Activated CD4-positive, alpha-beta T cell treated with anti-CD3 and anti-CD28 coated beads, Interleukin-2, amount 50 U/mL, for 1 hour (primary cell): ENCODE data around the gene LBP.
"Not testable (repeated sequence)": the region's sequence is repeated elsewhere in the genome, so short reads cannot be mapped to it uniquely, and the experiment has no call there.

ENCODE experiments used
- DNase-seq: peaks from one replicate; pipeline ENCODE4 v3.0.0-alpha.2; 2020

Gene LBP, protein sequence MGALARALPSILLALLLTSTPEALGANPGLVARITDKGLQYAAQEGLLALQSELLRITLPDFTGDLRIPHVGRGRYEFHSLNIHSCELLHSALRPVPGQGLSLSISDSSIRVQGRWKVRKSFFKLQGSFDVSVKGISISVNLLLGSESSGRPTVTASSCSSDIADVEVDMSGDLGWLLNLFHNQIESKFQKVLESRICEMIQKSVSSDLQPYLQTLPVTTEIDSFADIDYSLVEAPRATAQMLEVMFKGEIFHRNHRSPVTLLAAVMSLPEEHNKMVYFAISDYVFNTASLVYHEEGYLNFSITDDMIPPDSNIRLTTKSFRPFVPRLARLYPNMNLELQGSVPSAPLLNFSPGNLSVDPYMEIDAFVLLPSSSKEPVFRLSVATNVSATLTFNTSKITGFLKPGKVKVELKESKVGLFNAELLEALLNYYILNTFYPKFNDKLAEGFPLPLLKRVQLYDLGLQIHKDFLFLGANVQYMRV

GRCh38 chr20:38346247-38346651, at the start of gene LBP:
Gene LBP (plus strand): TSS chr20:38346482. CDS start chr20:38346517, 35 bp downstream.
- no peak for DNase-seq

- DNase-seq = no peak
Observed at GRCh38 chr20:38297916-38298674, 48.2 kb upstream of the LBP start.

GRCh38 chr20:38298768-38299288, 47.5 kb upstream of the LBP start:
- no peak for DNase-seq

- DNase-seq = no peak
Observed at GRCh38 chr20:38299963-38300362, 46.3 kb upstream of the LBP start.

DNA sequence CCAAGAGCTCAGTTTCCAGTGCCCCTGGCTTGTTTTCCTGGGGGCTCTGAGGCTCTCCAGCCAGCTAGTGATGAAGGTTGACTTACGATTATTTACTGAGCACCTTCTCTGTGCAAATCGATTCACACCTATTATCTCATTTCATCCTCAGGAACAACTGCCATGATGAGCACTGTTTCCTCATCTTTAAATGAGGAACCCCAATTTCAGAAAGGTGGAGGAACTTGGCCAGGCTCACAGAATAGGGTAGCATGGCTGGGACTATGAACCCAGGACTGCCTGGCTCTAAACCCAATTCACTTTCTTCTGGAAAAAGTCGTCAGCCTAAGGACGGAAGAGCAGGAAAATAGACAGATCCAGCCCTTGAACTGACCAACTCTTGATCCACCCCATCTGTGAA, 45.8 kb upstream of the LBP start:
- no peak for DNase-seq

- no peak for DNase-seq
Observed at GRCh38 chr20:38301309-38301708, 45.0 kb upstream of the LBP start.

DNA sequence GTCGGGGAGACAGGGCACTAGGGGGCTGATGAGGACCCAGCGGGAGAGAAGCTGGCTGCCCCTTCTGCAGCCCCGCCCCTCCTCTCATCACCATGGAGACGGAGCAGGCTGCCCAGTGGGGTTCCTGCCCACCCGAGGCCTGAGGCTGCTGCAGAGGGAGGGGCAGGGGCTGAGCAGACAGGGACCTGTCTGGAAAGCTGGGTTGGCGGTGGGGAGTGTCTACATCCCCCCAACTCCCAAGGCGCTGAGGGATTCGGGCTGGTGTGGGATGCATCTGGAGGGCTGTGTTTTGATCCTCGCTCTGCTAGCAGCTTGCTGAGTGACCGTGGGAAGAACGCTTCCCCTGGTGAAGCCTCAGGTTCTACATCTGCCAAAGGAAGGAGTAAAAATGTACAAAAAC, 43.5 kb upstream of the LBP start:
- no peak for DNase-seq

- DNase-seq = no peak
Observed at GRCh38 chr20:38303908-38304379, 42.3 kb upstream of the LBP start, which contains the start of gene BPI. Gene BPI (plus strand): TSS chr20:38304156. CDS start chr20:38304224, 68 bp downstream.

GRCh38 chr20:38304845-38305447, 41.3 kb upstream of the LBP start:
- no peak for DNase-seq

GRCh38 chr20:38305541-38305940, 40.7 kb upstream of the LBP start:
- DNase-seq = no peak

GRCh38 chr20:38306379-38306778, 39.9 kb upstream of the LBP start:
- DNase-seq = no peak

DNA sequence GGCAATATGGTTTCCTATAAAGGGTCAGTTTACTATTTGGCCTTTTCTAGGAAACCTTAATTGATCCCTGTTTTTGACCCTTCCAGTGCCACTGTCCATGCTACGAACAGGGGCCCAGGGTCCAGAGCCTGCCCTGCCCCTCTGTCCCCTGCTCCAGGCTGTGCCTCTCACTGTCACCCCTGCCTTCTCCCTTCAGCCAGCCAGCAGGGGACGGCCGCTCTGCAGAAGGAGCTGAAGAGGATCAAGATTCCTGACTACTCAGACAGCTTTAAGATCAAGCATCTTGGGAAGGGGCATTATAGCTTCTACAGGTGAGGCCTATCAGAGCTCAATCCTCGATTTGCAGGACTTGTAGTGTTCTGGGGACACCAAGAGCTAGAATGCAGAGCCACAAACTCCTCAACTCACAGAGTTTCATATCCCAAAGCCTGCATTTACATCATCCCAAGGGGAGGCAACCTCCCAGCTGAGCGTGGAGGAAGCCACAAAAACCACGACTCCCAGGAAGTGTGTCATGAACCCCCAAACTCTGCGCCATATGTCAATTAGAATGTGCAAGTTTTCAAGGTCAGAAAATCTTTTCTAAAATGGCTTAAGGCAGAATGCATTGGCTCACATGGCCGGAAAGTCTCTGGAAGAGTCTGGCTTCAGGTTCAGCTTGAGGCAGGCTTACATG, 38.8 kb upstream of the LBP start:
- no peak for DNase-seq

DNA sequence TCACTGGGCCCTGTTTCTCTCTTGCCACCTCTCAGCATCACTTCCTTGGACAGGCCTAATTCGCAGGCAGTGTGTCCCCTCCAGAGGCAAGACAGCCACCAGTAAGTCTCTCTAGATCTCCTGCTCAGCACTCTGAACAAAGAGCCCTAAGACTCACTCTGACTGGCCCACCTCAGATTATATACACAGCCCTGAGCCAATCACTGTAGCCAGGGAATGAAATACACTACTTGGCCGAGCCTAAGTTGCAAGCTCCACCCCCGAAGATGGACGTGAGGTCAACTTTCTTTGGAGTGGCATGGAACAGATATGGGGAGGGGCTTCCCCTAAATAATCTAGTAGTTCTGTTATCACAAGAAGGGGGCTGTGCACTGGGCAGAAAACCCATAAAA, 38.2 kb upstream of the LBP start:
- no peak for DNase-seq

GRCh38 chr20:38308447-38308846, 37.8 kb upstream of the LBP start:
- DNase-seq = no peak

GRCh38 chr20:38311091-38311490, 35.2 kb upstream of the LBP start:
- DNase-seq = no peak

- DNase-seq = no peak
Observed at GRCh38 chr20:38311491-38311890, 34.8 kb upstream of the LBP start.

DNA sequence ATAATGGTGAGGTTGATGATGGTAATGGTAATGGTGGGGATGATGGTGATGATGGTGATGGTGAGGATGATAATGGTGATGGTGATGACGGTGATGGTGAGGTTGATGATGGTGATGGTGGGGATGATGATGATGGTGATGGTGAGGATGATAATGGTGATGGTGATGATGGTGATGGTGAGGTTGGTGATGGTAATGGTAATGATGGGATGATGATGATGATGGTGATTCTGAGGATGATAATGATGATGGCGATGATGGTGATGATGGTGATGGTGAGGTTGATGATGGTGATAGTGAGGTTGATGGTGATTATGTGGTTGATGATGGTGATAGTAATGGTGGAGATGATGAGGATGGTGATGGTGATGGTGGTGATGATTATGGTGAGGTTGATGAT, 32.6 kb upstream of the LBP start:
- DNase-seq = no peak

DNA sequence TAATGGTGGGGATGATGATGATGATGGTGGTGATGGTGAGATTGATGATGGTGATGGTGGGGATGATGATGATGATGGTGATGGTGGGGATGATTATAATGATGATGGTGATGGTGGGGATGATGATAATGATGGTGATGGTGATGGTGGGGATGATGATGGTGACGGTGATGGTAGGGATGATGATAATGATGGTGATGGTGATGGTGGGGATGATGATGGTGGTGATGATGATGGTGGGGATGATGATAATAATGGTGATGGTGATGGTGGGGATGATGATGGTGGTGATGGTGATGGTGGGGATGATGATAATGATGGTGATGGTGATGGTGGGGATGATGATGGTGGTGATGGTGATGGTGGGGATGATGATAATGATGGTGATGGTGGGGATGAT, 31.9 kb upstream of the LBP start:
- not testable (repeated sequence) for DNase-seq

DNA sequence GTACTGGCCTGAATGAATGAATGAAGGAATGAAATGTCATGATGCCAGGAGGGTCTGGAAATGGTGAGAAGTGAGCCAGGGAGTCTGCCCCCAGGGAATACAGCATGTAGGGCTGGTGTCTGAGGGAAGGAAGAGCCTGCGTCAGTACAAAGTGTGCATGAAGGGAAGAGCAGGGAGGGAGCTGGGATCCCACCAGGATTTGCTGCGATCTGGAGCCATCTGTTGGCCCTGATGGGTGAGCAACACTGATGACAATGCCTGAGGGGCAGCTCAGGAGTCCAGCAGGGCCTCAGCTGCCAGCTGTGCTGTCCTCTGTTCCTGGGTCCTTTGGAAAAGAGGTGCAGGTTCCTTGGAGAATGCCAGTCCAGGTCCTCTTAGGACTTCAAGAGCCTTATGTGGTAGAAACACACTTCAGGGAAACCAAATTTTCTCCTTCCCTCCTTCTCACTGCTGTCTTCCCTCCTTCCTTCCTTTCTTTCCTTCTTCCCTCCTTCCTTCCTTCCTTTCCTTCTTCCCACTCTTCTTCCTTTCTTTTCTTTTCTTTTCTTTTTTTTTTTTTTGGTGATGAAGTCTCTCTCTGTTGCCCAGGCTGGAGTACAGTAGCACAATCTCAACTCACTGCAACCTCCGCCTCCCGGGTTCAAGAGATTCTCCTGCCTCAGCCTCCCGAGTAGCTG, 30.9 kb upstream of the LBP start:
- no peak for DNase-seq

- DNase-seq = no peak
Observed at GRCh38 chr20:38316341-38316740, 29.9 kb upstream of the LBP start.

DNA sequence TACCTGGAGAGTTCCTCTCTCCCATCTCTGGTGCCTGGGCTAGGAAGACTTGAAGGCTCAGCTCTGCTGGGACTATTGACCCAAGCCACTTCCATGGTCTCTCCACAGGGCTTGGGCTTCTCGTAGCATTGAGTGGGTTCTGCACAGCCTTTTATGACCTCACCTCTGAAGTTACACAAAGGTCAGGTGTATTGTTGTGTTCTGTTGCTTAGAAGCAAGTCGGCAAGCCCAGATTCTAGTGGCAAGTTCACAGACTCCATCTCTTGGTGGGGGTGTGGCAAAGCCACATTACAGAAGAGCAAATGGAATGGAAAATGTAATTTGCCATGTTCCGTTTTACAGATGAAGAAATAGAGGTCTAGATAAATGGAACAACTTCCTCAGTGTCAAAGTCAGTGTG, 28.9 kb upstream of the LBP start:
- no peak for DNase-seq

DNA sequence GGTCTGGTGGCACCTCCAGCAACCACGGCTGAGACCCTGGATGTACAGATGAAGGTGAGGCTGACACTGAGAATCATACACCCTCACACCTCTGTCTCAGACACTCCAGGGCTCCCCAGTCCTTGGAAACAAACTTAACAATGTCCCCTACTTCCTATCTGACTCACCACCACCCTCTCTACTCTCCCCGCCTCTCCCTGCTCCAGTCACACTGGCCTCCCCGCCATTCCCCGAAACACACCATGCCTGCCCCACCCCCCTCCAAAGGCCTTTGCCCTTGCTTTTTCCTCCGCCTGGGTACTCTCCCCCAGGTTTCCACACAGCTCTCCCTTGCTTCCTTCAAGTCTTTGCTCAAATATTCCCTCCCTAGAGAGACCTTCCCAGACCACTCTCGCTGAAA, 26.1 kb upstream of the LBP start:
- DNase-seq = no peak
